IMR-90 (cell line): ENCODE measurements around the gene INMT.

ENCODE experiments used
- CEBPB ChIP-seq: IDR thresholded peaks from 2 replicates; pipeline ENCODE4 v1.6.1; 2012; ENCODE audit warnings: low read depth, low read length, improper control_type of control experiment
- CTCF ChIP-seq: conservative IDR thresholded peaks from 2 replicates; pipeline ENCODE4 v1.5.1; 2012; ENCODE audit warnings: mild to moderate bottlenecking, low read depth, low read length, improper control_type of control experiment
- POLR2A ChIP-seq: IDR thresholded peaks from 2 replicates; pipeline ENCODE4 v1.6.1; 2012; ENCODE audit warnings: mild to moderate bottlenecking, low read depth, low read length
- RAD21 ChIP-seq: IDR thresholded peaks from 2 replicates; pipeline ENCODE4 v1.6.1; 2012; ENCODE audit warnings: low read length, improper control_type of control experiment
- RCOR1 ChIP-seq: IDR thresholded peaks from 2 replicates; pipeline ENCODE4 v1.6.1; 2012; ENCODE audit warnings: mild to moderate bottlenecking, low read length, improper control_type of control experiment; ENCODE audit not compliant: insufficient replicate concordance
- SMC3 ChIP-seq: fragments of 150-350 bp; IDR thresholded peaks from 2 replicates; pipeline ENCODE4 v1.6.1; 2016; ENCODE audit warnings: low read depth, mild to moderate bottlenecking, antibody characterized with exemption, low read length, moderate library complexity

DNA sequence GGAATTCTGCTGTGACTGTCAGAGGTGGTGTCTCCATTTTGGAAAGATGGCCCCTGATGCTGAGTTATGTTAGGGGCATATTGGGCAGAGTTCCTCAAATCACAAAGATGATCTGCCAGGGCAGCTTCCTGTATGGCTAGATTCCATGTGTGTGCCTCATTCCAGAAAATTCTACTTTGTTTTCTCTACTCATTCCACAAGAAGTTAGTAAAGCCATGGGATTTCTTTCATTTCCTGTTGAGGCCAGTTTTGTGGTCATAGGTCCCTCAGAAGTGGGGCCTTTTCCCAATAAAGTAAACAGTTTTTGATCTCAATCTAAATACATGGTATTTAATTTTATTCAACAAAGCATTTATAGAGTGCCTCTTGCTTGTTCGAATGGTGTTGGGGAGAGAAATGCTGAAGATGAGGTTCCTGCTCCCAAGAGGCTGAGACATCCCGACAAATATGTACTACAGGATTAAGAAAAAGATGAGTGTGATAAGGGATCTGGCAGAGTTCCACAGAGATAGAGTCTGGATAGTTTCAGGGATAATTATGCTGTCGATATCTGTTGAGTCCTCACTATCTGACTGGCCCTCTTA is 52.2 kb downstream of the INMT start:
- no peak for TF ChIP-seq POLR2A
- no peak for TF ChIP-seq CTCF
- TF ChIP-seq RAD21, result no peak
- no peak; the same call in 1 of the 2 replicates for TF ChIP-seq CEBPB
- no peak for TF ChIP-seq SMC3
- peak; percentile 75 for TF ChIP-seq RCOR1
